Suppressor macrophage (primary cell): ENCODE data around the gene SSBP3.

Experiments
- DNase-seq, 4 experiments: peaks; one replicate each; pipeline ENCODE4 v3.0.0-alpha.2; 2020 to 2022

Gene SSBP3

DNA sequence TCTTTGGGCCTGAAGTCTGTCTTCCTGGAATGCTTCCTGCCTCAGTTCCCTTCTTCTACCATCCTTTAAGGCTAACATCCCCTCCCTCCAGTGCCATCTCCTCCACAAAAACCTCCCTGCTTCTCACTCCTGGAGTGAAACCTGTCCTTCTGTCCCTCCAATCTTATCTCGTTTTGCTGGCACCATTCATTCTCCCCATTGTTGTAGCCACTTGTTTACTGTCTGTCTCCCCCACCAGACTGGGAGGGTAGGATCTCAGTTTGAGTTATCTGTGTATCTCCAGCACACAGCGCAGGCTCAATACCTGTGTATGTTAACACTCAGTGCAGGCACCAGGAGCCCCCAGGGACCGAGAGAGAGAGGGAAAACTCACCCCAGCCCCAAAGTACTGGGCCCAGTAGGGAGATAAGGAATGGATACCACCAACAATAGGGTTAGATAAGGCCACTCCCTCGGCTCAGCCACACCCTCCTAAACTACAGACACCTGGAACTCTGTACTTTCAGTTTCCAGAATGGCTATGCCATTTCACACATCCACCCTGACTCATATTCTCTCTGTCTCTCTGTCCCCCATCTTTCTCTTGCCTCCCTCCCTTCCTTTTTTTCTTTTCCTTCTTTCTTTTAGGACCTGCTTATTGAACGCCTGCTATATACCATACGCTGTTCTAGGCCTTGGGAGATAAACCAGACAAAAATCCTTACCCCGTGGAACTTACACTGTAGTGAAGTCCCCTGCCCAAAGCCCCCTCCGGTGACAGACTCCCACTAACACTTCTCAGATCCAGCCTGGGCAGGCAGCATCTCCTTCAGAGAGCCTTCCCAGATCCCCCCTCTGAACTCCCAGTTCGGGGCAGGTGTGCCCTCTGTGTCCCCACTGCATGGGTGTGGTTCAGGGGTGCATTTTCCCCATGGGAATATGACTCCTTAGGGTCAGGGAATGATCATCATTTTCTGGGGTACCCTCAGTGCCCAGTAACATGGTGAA, 3.3 kb upstream of the SSBP3 start:
- DNase-seq, result no peak

GRCh38 chr1:54408147-54409066, 2.2 kb upstream of the SSBP3 start:
- peak; percentile 80 to 93 (median 88) for DNase-seq

GRCh38 chr1:54407404-54408146, 1.4 kb upstream of the SSBP3 start:
- DNase-seq, result peak; percentile 82 to 96 (median 88)

DNA sequence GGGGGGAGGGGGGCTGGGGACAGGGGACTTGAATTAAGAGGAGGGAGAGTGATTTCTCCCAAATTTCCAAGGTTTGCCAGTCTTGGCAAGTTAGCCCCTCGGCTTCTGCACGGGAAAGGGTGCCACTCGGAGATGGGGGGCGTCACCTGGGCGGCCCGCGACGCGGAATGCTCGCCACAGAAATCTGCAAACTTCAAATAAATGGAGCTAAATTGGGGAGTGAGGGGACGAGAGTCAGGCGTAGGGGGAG, 885 bp upstream of the SSBP3 start:
- DNase-seq, result no peak

- no peak for DNase-seq
Observed at GRCh38 chr1:54405898-54406293, 298 bp downstream of the SSBP3 start.

- peak; percentile 47 to 79 (median 60) for DNase-seq
Observed at GRCh38 chr1:54404939-54405897, 976 bp downstream of the SSBP3 start.

DNA sequence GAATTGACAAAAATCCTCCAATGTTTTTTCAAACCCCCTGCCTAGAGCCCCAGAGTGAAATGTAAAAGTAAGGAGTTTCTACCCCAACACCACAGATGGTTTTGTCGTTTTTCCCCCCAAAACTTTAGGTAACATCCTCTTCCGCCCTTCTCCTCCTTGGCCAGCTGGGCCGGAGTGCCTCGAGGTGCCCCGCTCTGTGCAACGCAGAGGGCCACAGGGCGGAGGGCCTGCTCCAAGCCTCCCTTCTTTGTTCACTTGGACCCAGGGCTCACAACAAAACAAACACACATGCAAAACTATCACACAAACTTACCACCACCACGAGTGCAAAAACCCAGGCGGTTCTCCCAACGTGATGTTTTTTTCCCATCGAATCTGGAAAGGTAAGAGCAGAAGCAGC, 1.9 kb downstream of the SSBP3 start:
- DNase-seq, result no peak

DNA sequence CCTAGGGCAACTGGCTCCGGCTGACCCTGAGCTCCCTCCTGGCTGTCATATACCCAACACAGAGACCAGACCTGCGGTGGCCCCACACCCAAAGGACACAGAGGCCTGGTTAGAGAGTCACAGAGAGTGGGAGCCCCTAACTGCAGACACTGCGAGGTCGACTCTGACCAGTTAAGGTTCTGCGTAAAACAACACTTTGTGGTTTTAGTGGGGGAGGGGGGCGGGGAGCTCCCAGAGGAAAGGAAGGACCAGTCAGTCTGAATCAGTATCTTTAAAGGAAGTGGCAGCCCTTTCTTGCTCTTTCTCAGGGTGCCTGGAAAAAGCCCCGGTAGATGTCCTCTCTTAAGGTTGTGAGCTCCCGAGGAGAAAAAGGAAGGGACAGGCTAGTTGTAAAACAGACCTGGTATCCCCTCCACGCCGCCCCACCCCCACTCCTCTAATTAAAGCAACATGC, 2.4 kb downstream of the SSBP3 start:
- peak; percentile 57 to 72 (median 64) for DNase-seq

GRCh38 chr1:54403405-54403804, 2.8 kb downstream of the SSBP3 start:
- no peak for DNase-seq

DNA sequence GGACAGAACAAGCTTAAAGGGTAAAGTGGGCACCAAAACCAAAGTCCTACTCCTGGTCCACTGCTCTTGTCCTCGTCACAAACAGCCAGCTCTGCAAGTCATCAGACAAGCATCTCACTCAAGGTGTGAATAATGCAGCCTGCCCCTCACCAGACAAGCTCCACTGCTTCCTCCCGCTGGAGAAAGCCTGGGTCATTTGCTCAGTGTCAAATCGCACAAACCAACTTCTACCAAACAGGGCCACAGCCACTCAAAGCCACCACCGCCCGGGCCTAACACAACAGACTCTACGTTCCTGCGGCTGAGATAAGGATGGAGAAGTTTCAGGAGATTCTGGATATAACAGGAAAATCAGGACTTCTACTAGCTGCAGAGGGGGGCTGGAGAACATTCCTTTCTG, 3.3 kb downstream of the SSBP3 start:
- DNase-seq, result no peak

DNA sequence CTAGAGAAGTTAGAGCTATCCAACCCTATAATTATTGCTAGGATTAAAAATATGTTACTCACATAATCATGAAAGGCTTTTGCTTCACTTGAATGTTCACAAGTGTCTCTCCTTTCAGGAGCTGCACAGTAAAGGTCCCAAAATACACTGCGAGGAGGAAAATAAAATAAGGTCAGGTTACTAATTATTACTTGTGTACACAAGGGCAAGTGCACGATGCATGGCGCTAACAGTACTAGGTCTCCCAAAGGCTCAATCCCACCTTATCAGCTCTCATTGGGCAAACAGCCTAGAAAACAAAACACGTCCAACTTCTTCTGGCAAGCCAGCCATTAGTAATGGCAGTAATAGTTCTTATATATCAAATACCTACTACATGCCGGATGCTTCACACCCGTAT, 4.4 kb downstream of the SSBP3 start:
- no peak for DNase-seq

DNA sequence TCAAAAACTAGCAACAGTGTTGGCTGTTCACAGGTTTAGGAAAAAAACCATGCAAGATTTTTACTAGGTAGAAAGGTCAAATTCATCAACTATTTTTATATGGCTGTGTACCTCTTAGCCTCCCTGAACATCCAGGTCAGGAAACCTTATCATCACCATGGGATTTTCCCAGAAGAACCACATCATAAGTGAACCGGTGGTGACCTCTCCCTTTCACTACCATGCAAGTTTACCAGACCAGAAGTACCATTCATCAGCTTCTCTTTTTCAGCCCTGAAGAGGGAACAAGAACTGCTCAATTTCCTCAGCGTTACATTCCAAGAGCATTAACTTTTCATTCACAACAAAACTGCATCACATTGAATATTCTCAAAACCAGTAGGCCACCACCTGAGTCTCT, 5.9 kb downstream of the SSBP3 start:
- peak in 1 of 4 experiments; percentile 43 for DNase-seq

GRCh38 chr1:54399765-54400164, 6.4 kb downstream of the SSBP3 start:
- no peak for DNase-seq

DNA sequence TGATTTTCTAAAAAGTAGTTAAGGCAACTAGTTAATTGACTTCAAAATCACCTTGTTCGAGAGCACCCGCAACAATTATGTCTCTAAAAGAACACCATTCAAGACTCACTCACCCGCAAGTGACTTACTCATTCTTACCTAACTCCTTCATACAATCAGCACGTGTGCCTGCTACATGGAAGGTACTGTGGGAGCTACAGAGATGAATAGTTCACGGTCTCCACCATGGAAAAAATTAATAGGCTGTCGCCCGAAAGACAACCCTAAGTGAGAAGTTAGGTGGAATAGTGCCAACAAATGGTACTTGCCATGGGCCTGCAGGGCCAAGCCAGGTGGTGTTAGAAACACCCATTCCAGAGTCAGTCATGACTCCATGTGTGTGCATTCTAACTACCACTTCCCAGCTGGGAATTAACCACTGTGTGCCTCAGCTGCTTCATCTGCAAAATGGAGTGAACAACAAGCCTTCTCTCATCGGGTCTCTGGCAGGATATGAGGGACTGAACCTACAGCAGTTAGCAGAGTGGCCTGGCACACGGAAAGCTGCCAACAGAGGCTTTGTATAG, 7.1 kb downstream of the SSBP3 start:
- no peak for DNase-seq

- no peak for DNase-seq
Observed at GRCh38 chr1:54397980-54398379, 8.2 kb downstream of the SSBP3 start.

GRCh38 chr1:54397090-54397591, 9.1 kb downstream of the SSBP3 start:
- DNase-seq, result no peak

GRCh38 chr1:54396261-54396933, 9.8 kb downstream of the SSBP3 start:
- no peak for DNase-seq

- no peak for DNase-seq
Observed at GRCh38 chr1:54395281-54395934, 10.8 kb downstream of the SSBP3 start.

GRCh38 chr1:54394104-54394503, 12.1 kb downstream of the SSBP3 start:
- no peak for DNase-seq

DNA sequence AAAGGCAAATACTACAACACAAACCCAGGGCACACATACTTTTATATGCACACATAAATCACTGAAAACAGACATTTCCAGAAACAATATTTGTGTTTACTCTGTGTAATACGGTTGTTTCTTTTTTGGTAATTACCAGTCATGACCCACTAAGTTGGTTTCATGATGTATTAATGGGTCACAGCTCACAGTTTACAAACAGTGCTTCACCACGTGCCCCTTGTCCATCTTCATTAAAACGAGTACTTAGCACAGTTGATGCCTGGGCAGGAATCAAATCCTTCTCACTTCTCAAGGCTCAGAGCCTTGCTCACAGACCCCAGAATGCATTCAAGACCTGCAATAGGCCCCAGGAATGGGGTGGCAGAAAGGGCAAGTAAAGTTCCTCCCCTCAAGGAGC, 13.8 kb downstream of the SSBP3 start:
- DNase-seq, result no peak
